GM12873 (cell line): ENCODE measurements around the gene CD247.

Experiments
- CTCF ChIP-seq: IDR thresholded peaks from 2 replicates; pipeline ENCODE4 v1.5.1; 2012; ENCODE audit warnings: low read depth, mild to moderate bottlenecking, moderate library complexity, low read length, control low read depth; ENCODE audit not compliant: insufficient read depth; ENCODE audit errors: missing control alignments

The CD247 gene

DNA sequence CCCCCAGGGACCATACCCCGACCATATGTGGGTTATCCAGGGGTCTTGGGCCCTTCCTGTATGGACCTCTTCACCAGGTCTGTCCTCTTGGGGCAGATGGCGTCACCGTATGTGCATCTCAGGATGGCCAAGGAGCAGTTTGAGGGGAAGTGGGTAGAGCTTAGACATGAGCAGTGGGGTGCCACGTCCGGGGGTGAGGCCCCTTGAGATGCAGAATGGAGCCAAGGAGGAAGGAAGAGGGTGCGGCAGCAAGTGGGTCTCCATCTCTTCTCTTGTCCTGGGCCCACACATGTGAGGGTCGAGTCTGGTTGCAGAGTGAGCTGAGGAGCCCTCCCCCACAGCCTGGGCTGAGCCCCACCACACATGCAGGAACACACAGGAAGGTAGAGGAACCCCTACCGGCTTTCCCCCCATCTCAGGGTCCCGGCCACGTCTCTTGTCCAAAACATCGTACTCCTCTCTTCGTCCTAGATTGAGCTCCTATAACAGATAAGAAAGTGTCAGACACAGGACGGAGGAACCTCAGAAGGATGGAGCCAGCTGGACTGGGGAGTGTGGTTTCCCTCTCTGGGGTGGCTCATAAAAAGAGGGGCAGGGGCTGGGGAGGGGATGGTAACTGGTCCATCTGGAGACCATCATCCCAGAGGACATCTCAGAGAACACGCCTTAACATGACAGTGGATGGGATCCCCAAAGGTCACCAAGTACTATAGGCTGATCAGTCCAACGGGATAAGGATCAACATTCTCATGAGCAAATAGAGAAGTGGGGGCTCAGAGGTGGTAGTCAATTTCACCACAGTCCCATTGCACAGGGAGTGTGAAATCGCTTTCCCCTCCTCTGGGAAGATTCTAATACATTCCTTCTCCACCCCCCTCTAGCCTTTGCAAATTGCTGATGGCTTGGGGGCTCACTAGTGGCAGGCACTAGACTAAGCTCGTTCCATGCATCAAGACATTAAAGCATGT is 79.9 kb downstream of the CD247 start:
- no peak for TF ChIP-seq CTCF

DNA sequence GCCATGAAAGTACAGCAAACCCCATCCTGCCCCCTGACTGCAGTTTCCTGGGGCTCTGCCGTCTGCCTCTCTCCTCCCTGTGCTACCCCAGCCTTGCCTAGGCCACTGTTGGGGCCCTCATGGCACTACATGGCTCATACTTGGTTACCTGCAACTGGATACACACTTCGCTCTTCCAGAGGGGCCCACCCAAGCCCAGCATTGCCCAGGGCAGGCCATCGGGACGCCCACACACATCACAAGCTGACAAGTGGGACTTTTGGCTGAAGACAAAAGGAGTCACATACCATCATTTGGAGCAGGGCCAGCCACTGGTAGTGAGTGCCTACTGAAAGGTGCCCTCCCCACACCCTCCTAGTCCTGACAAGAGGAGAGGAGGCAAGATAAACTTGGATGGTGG is 82.8 kb downstream of the CD247 start:
- TF ChIP-seq CTCF = no peak

GRCh38 chr1:167434306-167434705 is 84.0 kb downstream of the CD247 start:
- TF ChIP-seq CTCF = no peak

GRCh38 chr1:167433884-167434283 is 84.4 kb downstream of the CD247 start:
- TF ChIP-seq CTCF = no peak

DNA sequence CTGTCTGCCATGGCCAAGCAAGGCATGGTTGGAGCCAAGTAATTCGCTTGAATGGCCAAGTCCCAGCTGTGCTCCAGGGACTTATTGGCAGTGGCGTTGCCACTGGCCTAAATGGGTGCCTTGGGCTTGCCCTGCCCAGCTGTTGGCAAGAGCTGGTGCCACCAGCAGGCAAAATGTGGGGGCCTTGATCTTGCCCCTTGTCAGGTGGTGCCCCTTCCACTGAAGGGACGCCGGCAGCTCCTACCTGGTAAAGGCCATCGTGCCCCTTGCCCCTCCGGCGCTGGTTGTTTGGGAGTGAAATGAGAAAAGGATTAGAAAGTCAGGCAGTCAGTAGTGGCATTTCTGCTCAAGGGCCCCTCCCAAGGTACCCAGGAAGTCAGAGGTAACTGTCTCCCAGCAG is 85.5 kb downstream of the CD247 start:
- no peak for TF ChIP-seq CTCF

DNA sequence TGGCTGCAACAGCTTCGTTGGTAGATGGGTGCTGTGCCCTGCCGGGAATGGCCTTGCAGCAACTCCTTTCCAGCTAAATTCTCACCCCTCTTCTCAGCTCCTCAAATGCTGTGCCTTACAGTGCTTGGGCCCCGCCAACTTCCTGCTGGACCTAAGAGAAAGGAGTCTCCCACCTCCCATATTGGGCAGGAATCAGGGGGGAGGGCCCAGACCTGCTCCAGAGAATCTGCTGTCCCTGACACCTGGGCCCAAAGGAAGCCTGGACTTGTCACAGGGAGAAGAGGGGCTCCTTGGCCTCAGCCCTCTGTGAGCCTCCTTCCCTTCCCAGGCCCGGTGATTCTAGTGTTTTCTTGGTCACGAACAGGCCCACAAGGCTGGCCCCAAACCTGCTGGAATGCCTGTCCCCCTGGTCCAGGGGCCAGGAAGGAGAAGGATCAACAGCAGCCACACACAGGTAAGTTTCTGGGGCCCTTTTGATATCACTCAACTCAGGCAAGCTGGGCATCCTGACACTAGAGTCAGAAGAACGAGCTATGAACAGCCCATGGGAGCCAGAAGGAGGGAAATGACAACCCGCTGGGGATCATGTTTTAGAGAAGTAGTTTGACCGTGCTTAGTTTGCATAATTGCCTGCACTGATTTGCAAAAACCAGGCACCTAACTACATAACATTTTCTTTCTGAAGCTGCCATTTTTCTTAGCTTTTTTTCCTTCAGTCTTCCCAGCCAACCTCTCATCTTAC is 86.2 kb downstream of the CD247 start:
- TF ChIP-seq CTCF = no peak

- no peak for TF ChIP-seq CTCF
Measured at GRCh38 chr1:167431261-167431908, 86.9 kb downstream of the CD247 start.
